Hematopoietic multipotent progenitor cell treated with erythropoietin and hydrocortisone succinate and interleukin-3 and kit ligand, for 8 days (in vitro differentiated cells): Measurements from ENCODE around the gene NLK.
A peak's percentile ranks its signal among the peaks of the same experiment; 100 is the strongest.
"Not testable (repeated sequence)": the region's sequence is repeated elsewhere in the genome, so short reads cannot be mapped to it uniquely, and the experiment has no call there.

Experiments used
- DNase-seq: peaks from one replicate; pipeline ENCODE4 v3.0.0-alpha.2; 2015

The NLK gene

GRCh38 chr17:28076144-28076543 lies 33.7 kb downstream of the NLK start:
- no peak for DNase-seq

GRCh38 chr17:28077140-28077539 lies 34.7 kb downstream of the NLK start:
- DNase-seq = not testable (repeated sequence)

DNA sequence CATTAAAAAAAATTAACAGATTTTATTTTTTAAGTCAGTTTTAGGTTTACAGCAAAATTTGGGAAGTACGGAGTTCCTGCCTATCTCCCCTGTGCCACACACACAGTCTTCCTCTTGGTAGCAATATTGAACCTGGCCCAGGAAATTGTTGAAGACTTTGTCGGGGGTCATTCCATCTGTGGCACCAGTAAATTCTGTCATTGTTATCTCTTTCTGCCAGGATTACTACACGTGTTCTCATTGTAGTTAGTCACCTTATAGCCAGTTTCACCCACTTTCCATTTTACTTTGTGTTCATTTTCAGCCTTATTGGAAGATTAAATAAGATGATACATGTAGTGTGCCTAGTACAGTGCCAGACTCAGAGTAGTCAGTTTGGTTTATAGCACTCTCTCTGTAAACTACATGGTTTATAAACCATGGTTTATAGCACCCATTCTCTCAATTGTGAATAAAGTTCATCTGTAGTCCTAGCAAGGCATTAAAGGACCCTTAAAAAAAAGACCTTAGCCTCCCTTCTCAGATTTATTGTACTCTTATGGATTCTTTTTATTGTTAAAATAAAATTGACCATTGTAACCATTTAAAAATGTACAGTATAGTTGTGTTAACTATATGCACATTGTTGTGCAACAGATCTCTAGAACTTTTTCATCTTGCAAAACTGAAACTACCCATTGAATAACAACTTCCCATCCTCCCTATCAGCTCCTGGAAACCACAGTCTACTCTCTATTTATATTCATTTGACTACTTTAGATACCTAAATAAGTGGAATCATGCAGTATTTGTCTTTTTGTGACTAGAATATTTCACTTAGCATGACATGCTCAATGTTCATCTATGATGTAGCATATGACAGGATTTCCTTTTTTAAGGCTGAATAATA lies 36.1 kb downstream of the NLK start:
- DNase-seq = peak; percentile 81

DNA sequence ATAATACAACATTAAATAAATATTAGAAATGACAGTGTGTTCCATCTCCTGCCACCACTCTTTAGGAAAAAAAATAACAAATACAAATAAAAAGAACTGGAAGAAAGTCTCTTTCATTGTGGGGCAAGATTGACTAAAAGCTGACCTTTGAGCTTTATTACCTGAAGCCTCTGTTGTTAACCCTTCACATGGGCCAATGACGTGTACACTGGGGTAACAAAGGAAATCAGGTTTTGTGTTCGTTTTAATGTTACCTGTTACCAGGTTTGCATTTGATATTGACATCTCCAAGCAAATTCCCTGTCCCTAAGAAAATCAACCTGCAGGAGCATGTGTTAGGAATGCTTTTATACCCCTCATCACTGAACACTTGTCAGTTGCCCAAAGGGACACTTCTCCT lies 39.0 kb downstream of the NLK start:
- DNase-seq = no peak

- DNase-seq = no peak
Measured at GRCh38 chr17:28085766-28086165, 43.3 kb downstream of the NLK start.

GRCh38 chr17:28086519-28086918 lies 44.0 kb downstream of the NLK start:
- DNase-seq = peak; percentile 37

- no peak for DNase-seq
Measured at GRCh38 chr17:28087743-28088142, 45.3 kb downstream of the NLK start.

- DNase-seq = no peak
Measured at GRCh38 chr17:28090551-28090950, 48.1 kb downstream of the NLK start.

- DNase-seq = no peak
Measured at GRCh38 chr17:28092088-28092487, 49.6 kb downstream of the NLK start.

DNA sequence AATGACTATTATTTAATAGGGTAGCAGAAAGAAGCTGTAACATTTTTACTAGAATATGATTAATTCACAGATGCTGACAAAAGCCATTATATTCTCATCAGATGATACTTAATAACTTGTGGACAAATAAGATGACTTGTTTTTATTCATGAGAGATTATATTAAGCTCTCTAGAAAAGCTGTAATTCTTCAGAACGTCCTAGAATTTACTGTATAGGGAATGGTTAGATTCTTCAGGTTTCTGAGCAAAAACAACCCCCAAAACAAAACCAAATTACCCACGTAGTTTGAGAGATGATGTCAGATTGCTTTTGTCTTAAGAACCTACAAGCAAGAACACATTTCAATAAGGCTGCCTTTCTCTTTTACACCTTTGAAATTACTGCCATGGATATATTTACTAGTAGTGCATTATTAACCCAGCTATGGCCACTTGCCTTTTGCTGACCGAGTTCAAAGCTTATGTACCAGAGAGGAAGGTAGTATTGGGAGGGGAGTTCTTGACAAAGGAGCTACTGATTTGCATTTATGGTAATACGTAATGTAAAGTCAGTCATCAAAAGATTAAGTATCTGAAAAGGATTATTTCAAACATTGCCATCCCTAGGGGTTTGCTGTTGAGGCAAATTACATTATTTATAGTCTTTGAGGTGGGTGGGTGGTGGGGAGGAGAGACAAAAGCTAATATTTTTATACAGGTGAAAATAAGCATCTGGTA lies 51.7 kb downstream of the NLK start:
- DNase-seq = no peak

DNA sequence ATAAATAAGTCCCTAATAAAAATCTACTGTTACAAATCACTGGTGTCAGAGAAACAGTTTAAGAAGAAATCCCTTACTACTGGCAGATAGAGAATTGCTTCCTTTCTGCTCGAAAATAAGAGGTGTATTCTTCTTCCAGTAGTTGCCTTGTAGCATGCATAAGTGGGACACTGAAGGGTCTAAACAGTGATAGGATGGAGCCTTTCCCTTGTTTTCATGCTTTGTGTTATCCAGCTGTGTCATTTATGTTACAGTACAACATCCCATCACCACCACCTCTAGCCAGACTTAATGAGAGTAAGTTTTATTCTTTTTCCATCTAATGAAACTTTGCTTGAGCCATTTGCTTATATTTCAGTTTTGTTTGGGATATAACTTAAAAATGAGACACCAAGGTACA lies 54.3 kb downstream of the NLK start:
- DNase-seq = no peak

DNA sequence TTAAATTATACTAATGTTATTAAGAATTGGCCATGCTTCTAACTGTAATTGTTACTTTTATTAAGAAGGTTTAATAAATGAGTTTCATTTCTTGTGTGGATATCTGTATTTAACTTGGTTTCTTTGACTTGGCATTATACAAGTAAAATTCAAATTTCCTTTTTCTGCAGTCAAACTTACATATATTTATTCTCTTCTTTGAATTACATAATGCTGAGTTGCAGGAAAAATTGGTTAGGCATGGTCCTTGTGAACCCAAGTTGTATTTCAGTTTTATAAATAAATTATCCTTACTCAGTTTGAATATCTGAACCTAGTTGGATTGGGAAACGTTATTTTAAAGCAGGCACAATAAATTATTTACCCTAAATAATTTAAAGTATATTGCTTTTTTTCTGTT lies 54.8 kb downstream of the NLK start:
- DNase-seq = no peak

- peak; percentile 40 for DNase-seq
Measured at GRCh38 chr17:28097901-28098300, 55.4 kb downstream of the NLK start.

DNA sequence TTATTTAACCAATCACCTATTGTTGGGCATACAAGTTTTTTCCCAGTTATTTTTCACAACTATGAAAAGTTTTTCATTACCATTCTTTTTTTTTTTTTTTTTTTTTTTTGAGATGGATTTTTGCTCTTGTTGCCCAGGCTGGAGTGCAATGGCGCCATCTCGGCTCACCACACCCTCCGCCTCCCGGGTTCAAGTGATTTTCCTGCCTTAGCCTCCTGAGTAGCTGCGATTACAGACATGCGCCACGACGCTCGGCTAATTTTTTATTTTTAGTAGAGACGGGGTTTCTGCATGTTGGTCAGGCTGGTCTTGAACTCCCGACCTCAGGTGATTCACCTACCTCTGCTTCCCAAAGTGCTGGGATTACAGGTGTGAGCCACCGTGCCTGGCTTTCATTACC lies 56.1 kb downstream of the NLK start:
- DNase-seq = not testable (repeated sequence)

DNA sequence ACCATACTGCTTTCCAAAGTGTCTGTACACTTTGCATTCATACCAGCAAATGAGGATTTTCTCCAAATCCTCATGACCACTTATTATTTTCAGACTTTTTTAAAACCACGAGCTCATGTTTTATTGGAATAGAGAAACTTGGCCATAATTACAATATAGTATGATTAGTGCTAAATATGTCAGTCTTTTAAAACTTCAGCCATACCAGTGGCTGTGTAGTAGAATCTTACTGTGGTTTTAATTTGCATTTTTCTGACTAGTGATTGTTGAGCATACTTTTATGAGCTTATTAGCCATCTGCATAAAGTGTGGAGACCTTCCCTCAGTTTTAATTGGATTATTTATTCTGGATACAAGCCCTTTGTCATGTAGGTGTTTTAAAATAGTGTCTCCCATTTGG lies 57.8 kb downstream of the NLK start:
- no peak for DNase-seq

DNA sequence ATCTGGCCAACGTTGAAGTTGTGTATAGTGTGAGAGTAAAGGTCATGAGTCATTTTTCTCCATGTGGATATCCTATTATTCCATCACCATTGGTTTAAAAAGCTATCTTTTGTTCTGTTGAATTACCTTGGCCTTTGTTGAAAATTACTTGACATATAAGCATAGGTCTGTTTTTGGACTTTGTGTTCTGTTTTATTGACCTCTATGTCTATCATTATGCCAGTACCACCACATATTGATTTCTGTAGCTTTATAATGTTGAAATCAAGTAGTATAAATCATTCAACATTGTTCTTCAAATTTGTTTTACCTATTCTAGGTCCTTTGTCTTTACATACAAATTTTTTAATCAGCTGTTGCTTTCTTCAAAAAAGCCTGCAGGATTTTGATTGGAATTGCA lies 58.5 kb downstream of the NLK start:
- DNase-seq = no peak

DNA sequence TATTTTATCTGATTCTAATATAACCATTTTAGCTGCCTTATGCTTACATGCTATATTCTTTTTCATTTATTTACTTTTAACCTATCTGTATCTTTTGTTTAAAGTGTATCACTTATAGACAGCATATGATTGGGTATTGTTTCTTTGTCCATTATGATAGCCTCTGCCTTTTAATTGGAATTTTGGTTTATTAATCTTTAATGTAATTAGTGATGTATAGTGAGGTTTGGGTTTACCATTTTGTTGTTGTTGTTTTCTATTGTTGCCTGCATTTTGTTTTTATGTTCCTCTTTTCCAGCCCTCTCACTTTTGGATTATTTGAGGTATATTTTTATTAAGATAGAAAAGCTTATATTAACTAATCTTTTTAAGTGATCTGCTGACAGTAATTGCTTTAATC lies 59.4 kb downstream of the NLK start:
- no peak for DNase-seq

DNA sequence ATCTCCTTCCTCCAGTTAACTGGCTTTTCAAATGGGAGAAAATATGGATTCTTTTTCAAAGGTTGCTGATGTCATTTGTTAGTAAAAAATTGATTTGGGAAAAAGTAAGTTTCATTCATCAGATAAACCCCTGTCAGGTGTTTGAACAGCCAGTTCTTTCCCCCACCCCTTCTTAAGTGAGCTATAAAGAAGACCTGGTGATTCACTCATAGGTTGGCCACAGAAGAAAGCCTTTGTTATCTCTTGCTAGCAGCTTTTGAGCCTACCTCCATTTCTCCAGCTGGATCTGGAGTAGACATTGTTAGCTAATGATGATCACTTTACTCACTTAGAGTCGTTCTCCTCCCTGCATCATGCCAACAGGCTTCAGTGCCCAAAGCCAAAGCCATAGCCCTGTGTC lies 63.0 kb downstream of the NLK start:
- peak; percentile 91 for DNase-seq

DNA sequence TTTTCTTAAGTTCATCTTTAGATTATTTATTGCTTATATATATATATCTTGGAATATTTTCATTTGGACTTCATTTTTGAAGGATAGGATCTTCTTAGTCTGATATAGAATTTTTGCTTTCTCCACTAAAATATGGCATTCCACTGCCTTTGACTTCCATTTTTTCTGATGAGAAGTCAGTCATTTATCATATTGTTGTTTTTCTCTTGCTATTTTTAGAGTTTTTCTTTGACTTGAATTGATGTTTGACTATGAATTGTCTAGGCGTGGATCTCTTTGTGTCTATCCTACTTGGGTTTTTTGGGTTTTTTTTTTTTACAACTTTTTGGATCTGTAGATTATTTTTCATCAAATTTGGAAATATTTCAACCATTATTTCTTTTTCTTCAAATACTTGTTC lies 67.7 kb downstream of the NLK start:
- no peak for DNase-seq

DNA sequence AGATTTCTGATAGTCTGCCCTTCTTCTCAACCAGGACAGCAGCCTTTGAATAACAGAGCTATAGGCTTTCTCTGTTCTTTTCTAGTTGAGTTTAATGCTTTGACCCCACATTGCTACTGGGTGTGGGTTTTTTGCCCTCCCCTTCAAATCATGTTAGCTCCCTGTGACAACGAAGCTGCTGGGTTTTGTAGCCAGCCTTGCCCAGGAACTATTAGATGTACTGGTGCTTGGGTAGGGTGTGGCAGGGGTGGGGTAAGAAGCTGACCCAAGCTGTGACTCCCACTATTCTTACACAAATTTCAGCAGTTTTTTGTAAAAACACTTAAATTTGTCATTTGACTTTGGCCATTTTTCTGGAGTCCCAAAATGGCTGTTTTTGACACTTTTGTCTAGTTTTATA lies 69.7 kb downstream of the NLK start:
- DNase-seq = peak; percentile 44

DNA sequence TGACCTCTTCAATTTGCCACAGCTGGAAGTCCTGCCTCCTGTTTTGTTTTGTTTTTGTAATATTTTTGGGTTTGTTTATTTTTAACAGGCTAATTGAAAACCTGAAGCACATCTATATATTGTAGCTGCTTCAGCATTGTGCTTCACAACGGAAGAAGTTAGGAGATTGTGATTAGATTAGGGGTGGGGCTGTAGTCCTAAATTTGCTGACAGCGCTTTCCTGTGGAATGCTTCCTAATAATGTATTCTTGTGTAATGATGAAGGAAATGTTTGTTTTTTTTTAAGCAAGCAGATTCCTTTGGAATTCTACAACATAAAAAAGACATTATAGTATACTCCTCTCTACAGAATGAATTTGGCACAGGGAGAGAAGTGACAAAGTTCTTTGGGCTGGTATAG lies 70.1 kb downstream of the NLK start:
- no peak for DNase-seq

DNA sequence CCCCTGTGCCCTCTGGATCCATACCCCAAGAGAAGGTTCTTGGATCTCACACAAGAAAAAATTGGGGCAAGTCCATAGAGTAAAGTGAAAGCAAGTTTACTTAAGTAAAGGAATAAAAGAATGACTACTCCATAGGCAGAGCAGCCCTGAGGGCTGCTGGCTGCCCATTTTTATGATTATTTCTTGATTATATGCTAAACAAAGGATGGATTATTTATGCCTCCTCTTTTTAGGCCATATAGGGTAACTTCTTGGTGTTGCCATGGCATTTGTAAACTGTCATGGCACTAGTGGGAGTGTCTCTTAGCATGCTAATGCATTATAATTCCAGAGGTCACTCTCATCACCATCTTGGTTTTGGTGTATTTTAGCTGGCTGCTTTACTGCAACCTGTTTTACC lies 70.8 kb downstream of the NLK start:
- no peak for DNase-seq

- DNase-seq = no peak
Measured at GRCh38 chr17:28115046-28115445, 72.6 kb downstream of the NLK start.

GRCh38 chr17:28117304-28117703 lies 74.8 kb downstream of the NLK start:
- DNase-seq = no peak
